GM13976 (cell line): ENCODE results near the gene TP53RK.

Source experiments
- DNase-seq: peaks from one replicate; pipeline ENCODE4 v3.0.0; 2012; ENCODE audit warnings: low spot score
- in situ Hi-C: fragments of 300-500 bp; cut with MboI; formaldehyde crosslinking; loops from one replicate; pipeline ENCODE4 v1.12.0; 2022; ENCODE audit warnings: low sequenced_read_pairs, mixed read lengths, inconsistent platforms; ENCODE audit not compliant: unreplicated experiment
- TF ChIP-seq, protein P1 (sequence below): IDR thresholded peaks from 2 replicates; pipeline ENCODE4 v1.5.1; 2012; ENCODE audit warnings: borderline replicate concordance, mild to moderate bottlenecking; ENCODE audit not compliant: insufficient read depth; ENCODE audit errors: extremely low read depth, missing control alignments, control extremely low read depth

TP53RK gene

DNA sequence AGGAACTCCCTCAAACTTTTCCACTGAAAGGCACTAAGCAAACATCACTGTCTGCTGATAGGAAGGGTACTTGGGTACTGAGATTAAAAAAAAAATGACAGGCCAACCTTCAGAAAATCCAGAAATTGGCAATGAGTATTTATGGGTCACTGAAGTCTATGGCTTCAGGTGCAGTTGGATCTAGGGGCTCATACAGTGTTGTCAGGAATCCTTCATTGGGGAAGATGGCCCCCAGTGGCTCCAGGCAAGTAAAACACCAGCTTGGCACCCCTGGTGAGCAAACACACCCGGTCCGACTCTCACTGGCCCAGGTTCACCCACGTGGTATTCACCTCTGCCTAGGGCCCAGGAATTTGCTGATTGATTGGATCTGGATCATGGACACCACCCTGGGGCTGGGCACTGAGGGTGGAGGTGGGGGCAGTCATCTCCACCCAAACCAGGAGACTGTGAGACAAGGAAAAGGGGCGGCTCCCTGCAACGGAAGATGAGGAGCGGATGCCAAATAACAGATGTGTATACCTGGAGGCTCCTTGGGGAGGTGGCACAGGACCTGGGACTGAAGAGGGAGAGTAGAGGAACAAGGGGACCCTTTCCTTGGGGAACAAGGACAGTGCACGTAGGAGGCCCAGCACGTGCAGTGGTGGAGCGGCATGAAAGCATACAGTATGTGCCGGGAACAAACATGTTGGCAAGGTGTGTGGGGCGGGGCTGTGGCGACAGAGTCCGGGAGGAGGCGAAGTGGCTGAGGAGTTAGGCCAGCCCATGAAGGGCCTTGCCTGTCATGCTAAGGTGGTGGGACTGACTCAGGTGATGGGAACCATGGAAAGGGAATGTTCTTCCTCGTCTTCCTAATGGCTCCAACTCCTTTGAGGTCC, 25.0 kb upstream of the TP53RK start:
- TF ChIP-seq, protein P1, sequence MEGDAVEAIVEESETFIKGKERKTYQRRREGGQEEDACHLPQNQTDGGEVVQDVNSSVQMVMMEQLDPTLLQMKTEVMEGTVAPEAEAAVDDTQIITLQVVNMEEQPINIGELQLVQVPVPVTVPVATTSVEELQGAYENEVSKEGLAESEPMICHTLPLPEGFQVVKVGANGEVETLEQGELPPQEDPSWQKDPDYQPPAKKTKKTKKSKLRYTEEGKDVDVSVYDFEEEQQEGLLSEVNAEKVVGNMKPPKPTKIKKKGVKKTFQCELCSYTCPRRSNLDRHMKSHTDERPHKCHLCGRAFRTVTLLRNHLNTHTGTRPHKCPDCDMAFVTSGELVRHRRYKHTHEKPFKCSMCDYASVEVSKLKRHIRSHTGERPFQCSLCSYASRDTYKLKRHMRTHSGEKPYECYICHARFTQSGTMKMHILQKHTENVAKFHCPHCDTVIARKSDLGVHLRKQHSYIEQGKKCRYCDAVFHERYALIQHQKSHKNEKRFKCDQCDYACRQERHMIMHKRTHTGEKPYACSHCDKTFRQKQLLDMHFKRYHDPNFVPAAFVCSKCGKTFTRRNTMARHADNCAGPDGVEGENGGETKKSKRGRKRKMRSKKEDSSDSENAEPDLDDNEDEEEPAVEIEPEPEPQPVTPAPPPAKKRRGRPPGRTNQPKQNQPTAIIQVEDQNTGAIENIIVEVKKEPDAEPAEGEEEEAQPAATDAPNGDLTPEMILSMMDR = no peak
- in situ Hi-C loops = no loop called here
- no peak for DNase-seq

DNA sequence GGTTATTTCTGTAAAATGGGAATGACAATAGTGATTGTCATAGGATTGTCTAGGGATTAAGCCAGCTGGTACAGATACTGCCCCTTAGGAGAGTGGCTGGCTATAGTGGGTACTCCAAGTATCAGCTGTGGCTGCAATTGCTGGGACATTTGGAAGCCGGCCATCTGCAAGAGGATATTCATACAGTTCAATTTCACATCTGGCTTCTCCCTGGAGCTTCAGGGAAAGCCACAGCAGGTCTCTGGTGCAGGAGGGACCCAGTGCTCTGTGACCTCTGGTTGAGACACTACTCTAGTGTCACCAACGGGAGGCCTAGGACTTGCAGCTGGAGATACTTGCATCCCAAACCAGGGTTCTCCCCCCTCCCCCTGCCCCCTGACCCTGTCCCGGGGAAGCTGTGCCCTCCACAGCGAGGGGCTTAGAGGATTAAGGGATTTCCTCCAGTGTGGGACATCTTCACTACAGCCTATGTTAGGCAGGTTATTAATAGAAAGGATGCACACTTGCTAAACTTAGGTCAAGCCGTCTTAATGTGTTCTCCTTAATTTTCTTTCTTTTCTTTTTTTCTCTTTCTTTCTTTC, 22.9 kb upstream of the TP53RK start:
- DNase-seq = no peak
- TF ChIP-seq, protein P1 = no peak
- in situ Hi-C loops = no loop called here

DNA sequence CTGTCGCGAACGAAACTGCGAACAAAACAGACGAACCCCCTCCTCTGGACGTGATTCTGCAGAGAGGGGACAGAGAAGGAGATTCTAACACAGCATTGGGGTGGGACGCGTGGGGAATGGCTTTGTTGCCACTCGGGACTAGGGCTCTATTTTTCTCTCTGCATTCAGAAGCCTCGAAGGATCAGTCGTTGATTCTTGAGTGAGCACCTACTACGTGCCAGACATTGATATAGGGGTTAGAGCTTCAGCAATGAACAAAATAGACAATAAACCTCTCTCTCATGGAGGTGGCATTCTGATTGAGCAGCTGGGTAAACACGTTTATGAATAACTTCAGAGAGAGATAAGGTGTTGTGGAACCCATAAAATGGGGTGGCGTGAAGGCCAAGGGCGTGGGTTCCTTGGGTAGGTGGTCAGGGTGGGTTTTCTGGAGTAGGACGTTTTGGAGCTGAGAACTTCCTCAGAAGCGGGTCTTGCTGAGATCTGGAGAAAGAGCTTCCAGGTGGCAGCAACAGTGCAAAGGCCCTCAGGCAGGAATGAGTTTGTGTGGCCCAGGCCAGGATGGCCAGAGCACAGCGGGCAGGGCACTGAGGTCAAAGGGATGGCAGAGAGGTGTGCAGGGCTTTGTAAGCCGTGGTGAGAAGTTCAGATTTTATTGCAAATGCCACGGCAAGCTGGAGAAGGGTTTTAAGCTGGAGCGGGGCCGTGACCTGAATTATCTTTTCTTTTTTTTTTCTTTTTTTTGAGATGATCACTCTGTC, 21.1 kb upstream of the TP53RK start:
- no peak for DNase-seq
- in situ Hi-C loops = no loop called here
- TF ChIP-seq, protein P1 = no peak

DNA sequence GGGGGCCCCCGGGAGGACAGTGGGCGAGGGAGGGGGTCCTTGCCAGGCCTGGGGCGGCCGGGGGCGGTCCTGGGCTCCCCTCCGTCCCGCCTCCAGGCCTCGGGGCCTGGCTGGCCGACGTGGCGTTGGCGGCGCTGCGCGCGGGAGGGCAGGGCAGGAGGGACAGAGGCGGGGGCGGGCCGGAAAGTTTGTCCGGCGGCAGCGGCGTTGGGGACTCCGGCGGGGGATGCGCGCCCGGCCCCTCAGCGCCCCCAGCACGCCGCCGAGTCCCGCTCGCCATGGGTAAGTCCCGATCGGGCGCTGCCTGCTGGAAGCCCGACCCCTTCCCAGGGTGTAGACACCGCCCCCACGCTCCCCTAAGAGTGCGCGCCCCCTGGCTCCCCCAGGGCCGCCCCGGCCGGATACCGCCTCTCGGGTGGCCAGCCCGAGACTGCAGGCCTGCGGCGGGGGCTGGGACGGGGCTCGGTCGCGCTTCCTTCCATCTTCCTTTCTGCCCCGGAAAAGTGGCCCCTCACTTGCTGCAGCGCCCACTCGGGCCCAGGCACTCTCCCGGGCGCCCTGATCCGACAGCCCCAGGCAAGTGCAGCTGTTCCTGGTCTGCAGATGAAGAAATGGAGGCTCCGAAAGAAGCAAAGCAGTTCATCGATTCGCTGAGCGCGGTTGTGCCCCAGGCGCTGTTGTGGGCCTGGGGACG, 20.4 kb upstream of the TP53RK start, which contains the start of gene SLC2A10:
Gene SLC2A10, plus strand, starts transcription at position 191 of the 694 bp plus-strand sequence. Its CDS starts 88 bp downstream, at position 279.
- TF ChIP-seq, protein P1 = no peak
- in situ Hi-C loops = no loop called here
- peak; percentile 58 for DNase-seq

DNA sequence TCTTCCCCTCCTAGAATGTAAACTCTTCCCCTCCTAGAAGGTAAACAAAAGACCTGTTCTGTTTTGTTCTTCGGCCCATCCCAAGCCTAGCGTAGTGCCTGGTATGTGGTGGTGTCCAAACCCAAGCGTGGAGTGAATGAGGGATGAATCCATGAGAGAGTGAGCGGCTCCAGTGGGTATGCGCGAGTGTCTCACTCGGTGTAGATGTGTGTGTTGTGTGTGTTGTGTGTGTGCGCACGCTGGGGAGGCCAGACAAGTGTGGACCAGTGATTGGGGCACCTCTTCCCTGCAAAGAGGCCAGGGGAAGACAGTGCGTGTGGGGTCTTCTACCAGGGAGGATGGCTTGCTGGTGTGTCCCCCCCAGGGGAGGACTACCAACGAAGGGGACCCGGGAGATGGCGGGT, 19.8 kb upstream of the TP53RK start:
- TF ChIP-seq, protein P1 = no peak
- DNase-seq = no peak
- in situ Hi-C loops = no loop called here
